DMS 273 (cell line): ENCODE results near the gene HRK.
"Not testable (repeated sequence)": the region's sequence is repeated elsewhere in the genome, so short reads cannot be mapped to it uniquely, and the experiment has no call there.

Experiments
- DNase-seq: peaks from one replicate; lab custom pipeline; 2025; ENCODE audit not compliant: unreplicated experiment; lab: John Stamatoyannopoulos, UW

HRK gene

DNA sequence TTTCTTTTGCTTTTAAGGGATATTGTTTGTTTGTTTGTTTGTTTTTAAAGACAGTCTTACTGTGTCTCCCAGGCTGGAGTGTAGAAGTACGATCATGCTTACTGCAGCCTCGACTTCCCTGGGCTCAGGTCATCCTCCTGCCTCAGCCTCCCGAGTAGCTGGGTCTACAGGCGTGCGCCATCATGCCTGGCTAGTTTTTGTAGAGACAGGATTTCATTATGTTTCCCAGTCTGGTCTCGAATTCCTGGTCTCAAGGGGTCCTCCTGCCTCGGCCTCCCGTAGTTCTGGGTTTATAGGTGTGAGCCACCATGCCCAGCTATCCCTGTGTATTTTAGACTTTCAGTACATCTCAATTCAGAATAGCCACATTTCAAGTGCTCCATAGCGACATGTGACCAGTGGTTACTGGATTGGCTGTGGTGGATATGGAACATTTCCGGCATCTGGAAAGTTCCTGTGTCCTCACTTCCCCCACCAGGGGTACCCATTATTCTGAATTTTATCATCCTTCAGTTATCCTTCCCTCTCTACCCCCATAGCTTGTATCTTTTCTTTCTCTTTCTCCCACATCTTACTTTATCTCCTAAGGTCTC is 61.1 kb downstream of the HRK start:
- DNase-seq = peak; percentile 51

DNA sequence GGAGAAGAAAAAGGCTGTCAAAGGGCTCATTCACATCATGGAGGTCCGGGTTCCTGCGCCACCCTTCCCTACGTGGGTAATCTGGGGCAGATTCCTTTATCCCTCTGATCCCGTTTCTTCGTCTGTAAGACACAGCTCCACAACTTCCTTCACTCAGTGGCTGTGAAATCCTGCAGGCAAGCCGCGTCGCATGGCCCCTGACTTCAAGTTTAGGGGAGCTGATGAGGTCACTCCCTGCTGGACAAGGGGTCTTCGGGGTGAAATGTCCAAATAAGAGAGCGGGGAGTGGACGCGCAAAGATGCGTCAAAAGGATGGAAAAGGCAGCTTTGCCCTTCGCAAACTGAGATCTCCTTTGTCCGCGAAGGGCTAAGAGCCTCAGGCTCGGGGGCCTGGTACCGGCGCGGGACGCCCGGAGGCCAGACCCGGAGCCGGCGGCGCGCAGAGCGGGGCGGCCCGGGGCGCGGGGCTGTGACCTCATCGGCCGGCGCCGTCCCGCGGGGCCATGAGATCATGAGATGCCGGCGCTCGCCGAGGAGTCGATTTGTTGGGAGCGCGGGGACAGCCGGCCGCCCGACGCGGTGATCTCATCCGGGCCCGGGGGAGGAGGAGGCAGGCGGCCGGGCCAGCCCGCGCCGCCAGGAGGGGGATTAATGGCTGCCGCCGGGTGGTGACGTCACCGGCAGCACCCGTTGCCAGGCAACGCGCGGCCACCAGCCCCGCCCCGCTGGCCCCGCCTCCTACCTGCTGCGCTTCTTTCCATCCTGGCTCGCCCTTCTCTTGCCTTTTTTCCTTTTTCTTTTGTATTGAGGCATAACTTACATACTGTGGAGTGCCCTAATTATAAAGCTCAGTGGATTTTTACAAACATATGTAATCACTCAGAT is 62.1 kb downstream of the HRK start:
- peak; percentile 95 for DNase-seq

DNA sequence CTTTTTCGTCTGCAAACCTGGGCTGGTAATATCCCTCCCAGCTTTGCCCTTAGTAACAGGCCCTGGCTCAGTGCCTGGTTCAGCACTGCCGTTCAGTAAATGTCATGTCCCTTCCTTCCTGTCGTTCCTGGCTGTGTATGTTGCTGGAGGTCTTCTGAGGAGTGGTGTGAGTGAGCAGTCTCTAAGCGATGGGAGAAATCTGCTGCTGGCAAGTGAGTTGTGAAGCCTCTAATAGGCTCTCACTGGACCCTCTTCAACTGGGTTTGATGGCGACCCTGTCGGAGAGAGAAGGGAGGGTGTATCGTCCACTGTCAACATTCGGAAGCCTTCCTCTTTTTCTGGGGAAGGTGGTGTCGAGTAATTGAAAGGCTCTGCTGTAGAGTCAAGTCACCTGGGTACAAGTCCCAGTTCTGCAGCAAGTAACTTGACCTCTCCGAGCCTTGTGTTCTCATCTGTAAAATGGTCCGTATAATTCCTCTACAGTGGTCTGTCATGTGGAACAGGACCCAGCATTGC is 62.8 kb downstream of the HRK start:
- DNase-seq = peak; percentile 25

DNA sequence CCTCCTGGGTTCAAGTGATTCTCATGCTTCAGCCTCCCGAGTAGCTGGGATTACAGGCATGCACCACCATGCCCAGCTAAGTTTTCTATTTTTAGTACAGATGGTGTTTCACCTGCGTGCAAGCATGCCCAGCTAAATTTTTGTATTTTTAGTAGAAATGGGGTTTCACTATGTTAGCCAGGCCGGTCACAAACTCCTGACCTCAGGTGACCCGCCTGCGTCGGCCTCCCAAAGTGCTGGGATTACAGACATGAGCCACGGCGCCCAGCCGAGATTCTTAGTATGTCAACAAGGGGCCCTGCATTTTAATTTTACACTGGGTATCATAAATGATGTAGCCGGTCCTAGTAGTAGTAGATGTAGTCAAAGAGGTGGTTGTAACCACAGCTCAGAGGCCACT is 66.5 kb downstream of the HRK start:
- DNase-seq = not testable (repeated sequence)

DNA sequence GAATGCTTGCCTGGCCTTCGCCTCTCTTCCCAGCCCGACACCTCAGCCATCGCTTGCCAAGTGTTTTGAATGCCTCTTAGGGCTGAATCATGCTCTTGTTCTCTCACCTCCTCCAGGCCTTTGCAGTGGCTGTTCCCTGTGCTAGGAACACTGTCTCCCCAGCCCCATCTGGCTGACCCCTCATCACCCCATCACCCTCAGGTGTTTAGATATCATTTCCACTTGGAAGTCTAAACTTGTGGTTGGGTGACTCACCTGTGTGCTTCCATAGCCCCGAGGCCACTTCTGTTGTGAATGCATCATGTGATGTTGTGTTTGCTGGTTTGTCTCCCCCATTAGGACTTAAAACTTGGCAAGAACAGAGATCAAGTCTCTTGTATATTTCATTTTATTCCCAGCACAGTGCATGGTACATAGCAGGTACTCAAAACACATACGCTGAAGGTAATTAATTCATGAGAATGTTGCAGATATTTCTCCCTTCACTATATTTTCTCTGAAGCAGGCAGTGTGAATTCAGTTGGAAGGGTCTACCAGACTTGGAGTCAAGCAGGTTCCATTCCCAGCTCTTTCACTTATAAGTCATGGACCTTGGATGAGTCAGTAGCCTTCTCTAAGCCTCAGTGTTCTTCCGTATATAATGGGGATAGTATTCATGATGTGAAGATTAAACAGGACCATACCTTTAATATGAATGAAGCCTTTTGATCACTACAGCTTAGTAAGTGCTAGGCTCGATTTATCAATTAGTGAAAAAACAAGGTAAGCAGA is 67.8 kb downstream of the HRK start:
- no peak for DNase-seq

DNA sequence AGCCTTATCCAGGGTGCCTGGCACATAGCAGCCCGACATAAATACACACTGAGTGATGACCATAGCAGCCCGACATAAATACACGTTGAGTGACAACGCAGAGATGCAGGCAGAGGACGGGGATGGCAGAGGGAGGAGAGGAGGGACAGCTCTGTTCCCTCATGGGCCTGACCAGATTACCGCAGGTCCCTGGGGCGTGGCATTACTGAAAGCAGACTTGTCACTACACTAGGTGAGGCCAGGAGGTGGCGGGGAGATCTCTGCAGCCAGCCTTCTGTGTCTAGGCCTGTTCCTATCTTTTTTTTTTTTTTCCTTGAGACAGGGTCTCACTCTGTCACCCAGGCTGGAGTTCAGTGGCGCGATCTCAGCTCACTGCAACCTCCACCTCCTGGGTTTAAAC is 69.0 kb downstream of the HRK start:
- no peak for DNase-seq

DNA sequence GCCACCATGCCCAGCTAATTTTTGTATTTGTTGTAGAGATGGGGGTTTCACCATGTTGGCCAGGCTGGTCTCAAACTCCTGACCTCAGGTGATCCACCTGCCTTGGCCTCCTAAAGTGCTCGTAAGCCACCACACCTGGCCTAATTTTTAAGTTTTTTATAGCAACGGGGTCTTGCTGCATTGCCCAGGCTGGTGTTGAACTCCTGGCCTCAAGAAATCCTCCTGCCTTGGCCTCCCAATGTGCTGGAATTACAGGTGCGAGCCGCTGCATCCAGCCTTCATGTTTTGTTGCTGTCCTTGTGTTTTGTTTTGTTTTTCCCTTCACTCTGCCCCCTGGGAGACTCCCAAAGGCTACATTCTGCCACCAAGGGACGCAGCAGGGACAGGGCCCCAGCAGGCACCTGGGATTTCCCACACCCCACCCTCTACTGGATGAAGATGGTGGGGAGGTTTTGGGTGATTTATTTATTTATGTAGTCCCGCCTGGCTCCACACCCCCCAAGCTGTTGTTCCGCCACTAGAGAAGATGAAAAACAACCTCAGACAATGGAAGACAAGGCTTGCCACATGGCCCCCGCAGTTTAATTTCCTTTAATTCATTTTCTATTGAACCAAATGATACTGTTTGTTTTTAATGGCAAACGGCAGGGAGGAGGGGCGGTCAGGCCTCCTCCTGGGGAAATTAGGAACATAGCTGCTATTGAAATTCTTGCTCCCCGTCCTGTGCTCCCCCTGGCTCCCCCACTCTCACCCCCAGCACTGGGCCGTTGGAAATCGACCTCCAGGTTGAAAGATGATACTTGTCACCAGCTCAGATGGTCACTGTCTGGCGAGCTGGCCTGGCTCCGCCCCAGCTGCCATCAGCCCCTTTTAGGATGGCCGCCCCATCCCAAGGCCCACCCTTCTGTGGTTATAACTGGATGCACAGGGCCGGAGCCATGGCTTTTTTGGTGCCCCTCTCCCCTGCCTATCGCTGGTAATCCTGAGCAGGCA is 72.8 kb downstream of the HRK start:
- no peak for DNase-seq

DNA sequence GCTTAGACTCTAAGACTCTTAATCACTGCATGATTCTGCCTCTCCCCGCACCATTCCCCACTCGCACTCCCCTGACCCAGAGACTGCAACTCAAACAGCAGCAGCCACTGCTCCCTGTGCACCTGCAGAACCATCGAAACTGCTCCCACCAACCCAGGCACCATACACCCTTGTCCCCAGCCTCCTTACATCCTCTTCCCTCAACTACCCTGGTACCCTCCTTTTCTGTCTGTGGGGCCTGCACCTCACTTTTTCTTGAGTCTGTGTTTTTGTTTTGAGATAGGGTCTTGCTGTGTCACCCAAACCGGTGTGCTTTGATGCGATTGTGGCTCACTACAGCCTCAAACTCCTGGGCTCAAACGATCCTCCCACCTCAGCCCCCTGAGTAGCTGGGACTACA is 73.7 kb downstream of the HRK start:
- no peak for DNase-seq

DNA sequence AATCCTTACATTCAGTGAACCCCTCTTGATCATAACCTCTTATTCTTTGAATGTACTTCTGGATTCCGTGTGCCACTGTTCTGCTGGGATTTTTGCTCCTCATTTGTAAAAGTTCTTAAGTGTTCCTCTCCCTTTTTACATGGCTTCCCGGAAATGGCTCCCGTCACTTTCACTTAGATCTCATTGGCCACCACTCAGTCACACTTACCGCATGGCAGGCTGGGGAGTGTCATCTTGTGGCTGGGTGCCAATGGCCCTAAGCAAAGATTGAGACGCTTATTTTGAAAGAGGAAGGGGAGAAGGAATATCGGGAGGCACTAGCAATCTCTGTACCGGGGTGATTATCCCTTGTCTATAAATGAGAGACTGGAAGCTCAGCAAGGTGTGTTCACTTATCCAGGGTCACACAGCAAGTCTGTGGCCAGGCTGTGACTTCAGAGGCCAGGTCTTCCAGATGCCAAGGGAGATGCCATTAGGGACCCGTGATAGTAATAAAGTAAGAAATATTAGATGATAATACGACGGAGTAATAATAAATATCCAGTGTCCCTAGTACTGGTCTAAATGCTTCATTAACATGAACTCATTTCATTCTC is 74.3 kb downstream of the HRK start:
- no peak for DNase-seq
